Epithelial cell of esophagus (primary cell): ENCODE results near the gene CELF4.

ENCODE experiments used
- DNase-seq: peaks from one replicate; pipeline ENCODE4 v3.0.0; 2010; ENCODE audit warnings: low read depth
- H3K4me3 ChIP-seq: 2 replicates; pipeline ENCODE4 v1.5.1; 2011; ENCODE audit warnings: mild to moderate bottlenecking, low read length, control low read depth
- CTCF ChIP-seq: IDR thresholded peaks from 2 replicates; pipeline ENCODE4 v1.5.1; 2011; ENCODE audit warnings: low read depth, mild to moderate bottlenecking, low read length, control low read depth, inconsistent platforms; ENCODE audit not compliant: insufficient read depth; ENCODE audit errors: missing control alignments

CELF4 gene

GRCh38 chr18:37426586-37426985 is 139.0 kb downstream of the CELF4 start:
- H3K4me3 ChIP-seq: no peak overlapping the region
- DNase-seq: no peak
- TF ChIP-seq CTCF: no peak

GRCh38 chr18:37425222-37425621 is 140.4 kb downstream of the CELF4 start:
- no peak for DNase-seq
- no peak for TF ChIP-seq CTCF
- H3K4me3 ChIP-seq: no peak overlapping the region

- no peak for TF ChIP-seq CTCF
- H3K4me3 ChIP-seq: no peak overlapping the region
- no peak for DNase-seq
These were observed 141.1 kb downstream of the CELF4 start for GRCh38 chr18:37424507-37424906.

GRCh38 chr18:37422596-37422995 is 143.0 kb downstream of the CELF4 start:
- DNase-seq: no peak
- no peak overlapping the region for H3K4me3 ChIP-seq
- no peak for TF ChIP-seq CTCF

GRCh38 chr18:37422116-37422515 is 143.5 kb downstream of the CELF4 start:
- no peak overlapping the region for H3K4me3 ChIP-seq
- no peak for DNase-seq
- TF ChIP-seq CTCF: no peak

- no peak for DNase-seq
- no peak overlapping the region for H3K4me3 ChIP-seq
- no peak for TF ChIP-seq CTCF
These were observed 144.1 kb downstream of the CELF4 start for GRCh38 chr18:37421341-37422077.

GRCh38 chr18:37420315-37420880 is 145.2 kb downstream of the CELF4 start:
- peak; percentile 14 for DNase-seq
- H3K4me3 ChIP-seq: no peak overlapping the region
- no peak for TF ChIP-seq CTCF
